ENCODE results near the gene SEMA3D. TPM values are rescaled to one million over a fixed set of nuclear protein-coding genes. Genes with fewer than 3 reads are reported as not detected.

Gene SEMA3D
- total and polyA plus RNA-seq, 4 donors = 0.18 to 1.2 (median 0.72) TPM

- Histone ChIP-seq H3K9me3 (ENCODE audit: control insufficient read depth in 4 of 4, low read length in 3 of 4) (no peaks in the 10 kb centered on the region), H3K4me3 (ENCODE audit: low read depth in 1 of 3, low read length in 3 of 3) (no peak overlapping the region), H3K27ac (ENCODE audit: low read depth in 1 of 2, low read length in 2 of 2) (no peak overlapping the region), H3K4me1 (ENCODE audit: control insufficient read depth in 4 of 4, insufficient read depth in 4 of 4, low read length in 3 of 4) (peaks cover 0 to 16% (median 3%) of the 10 kb centered on the region in 4 donors), H3K36me3 (ENCODE audit: control insufficient read depth in 4 of 4, insufficient read depth in 3 of 4, low read depth in 1 of 4, low read length in 3 of 4) (no peaks in the 10 kb centered on the region), H3K9ac (ENCODE audit: low read depth in 1 of 2, low read length in 2 of 2) (no peak overlapping the region), H3K27me3 (ENCODE audit: control insufficient read depth in 4 of 4, insufficient read depth in 4 of 4, low read length in 3 of 4) (peaks cover 0 to 12% (median 2%) of the 10 kb centered on the region in 4 donors)
- 71% methylated on average over 3 of the region's 3 CpGs for WGBS
- DNase-seq (ENCODE audit: low spot score) = no peak
- no peak for TF ChIP-seq REST (IDR thresholded peaks at IDR 0.05)
- no peak for TF ChIP-seq RXRA (IDR thresholded peaks at IDR 0.05)
- no peak for TF ChIP-seq RAD21 (IDR thresholded peaks at IDR 0.05)
- TF ChIP-seq HNF4G (IDR thresholded peaks at IDR 0.05) = no peak
- no peak for TF ChIP-seq FOXA1 (IDR thresholded peaks at IDR 0.05)
- no peak for TF ChIP-seq FOXA2 (IDR thresholded peaks at IDR 0.05)
- no peak for TF ChIP-seq EGR1 (IDR thresholded peaks at IDR 0.05; ENCODE audit: low read depth in 2 of 2)
- no peak for TF ChIP-seq CTCF (IDR thresholded peaks at IDR 0.05; ENCODE audit: low read depth, low read length, missing input control)
- TF ChIP-seq JUND (IDR thresholded peaks at IDR 0.05) = no peak
- TF ChIP-seq MAX (IDR thresholded peaks at IDR 0.05) = no peak
- no peak for TF ChIP-seq NR2F2 (IDR thresholded peaks at IDR 0.05)
- TF ChIP-seq SP1 (IDR thresholded peaks at IDR 0.05) = no peak
- no peak for TF ChIP-seq HNF4A (conservative IDR thresholded peaks at IDR 0.05)
- TF ChIP-seq YY1 (IDR thresholded peaks at IDR 0.05) = no peak
- TF ChIP-seq TAF1 (conservative IDR thresholded peaks at IDR 0.05) = no peak
- no peak for TF ChIP-seq ZBTB33 (IDR thresholded peaks at IDR 0.05)
- TF ChIP-seq GABPA (IDR thresholded peaks at IDR 0.05 in 1 of 2, conservative IDR thresholded peaks at IDR 0.05 in 1 of 2) = no peak
- TF ChIP-seq ATF3 (IDR thresholded peaks at IDR 0.05) = no peak
Observed at GRCh38 chr7:85183296-85183695, 3.6 kb downstream of the SEMA3D start.

All from liver (tissue), 9 donors.